ENCODE measurements around the gene TBX2. TPM values are rescaled to one million over a fixed set of nuclear protein-coding genes. Genes with fewer than 3 reads are reported as not detected.

Gene TBX2
- total and polyA plus RNA-seq, 2 of the 13 experiments (the other 11 are each of a cell fraction or from before 2014, with no cell fraction given), result 2.8 to 15.3 TPM

GRCh38 chr17:61362852-61363600 lies 36.6 kb upstream of the TBX2 start (continued):
- TF ChIP-seq PPARG (CRISPR knock-in tag; conservative IDR thresholded peaks at IDR 0.05) (0 out of 2 replicates have a peak, but pooled peaks have one; percentile 56), ZFX (CRISPR knock-in tag; IDR thresholded peaks at IDR 0.05; ENCODE audit: low read depth) (0 out of 2 replicates have a peak, but pooled peaks have one; percentile 13), ZNF142 (CRISPR knock-in tag; IDR thresholded peaks at IDR 0.05) (peak; percentile 27; the same call in 1 of the 2 replicates), SP140L (CRISPR knock-in tag; IDR thresholded peaks at IDR 0.05; ENCODE audit: borderline replicate concordance) (no peak), SNAPC5 (CRISPR knock-in tag; IDR thresholded peaks at IDR 0.05; ENCODE audit: borderline replicate concordance) (0 out of 2 replicates have a peak, but pooled peaks have one; percentile 46), ZBTB37 (CRISPR knock-in tag; IDR thresholded peaks at IDR 0.05) (0 out of 2 replicates have a peak, but pooled peaks have one; percentile 30), TARDBP (CRISPR knock-in tag; IDR thresholded peaks at IDR 0.05) (no peak), SALL2 (CRISPR knock-in tag; IDR thresholded peaks at IDR 0.05) (peak; percentile 15; the same call in 1 of the 2 replicates), SRSF9 (IDR thresholded peaks at IDR 0.05; ENCODE audit: borderline replicate concordance, insufficient read depth, low read depth, low read length, poor library complexity, severe bottlenecking) (no peak), TGIF2 (CRISPR knock-in tag; IDR thresholded peaks at IDR 0.05) (0 out of 2 replicates have a peak, but pooled peaks have one; percentile 22), EP300 (IDR thresholded peaks at IDR 0.05; ENCODE audit: low read depth in 2 of 2, low read length in 2 of 2) (peak in 1 of 2 experiments; percentile 58; a peak in 1 of 4 replicates), EP300 (CRISPR knock-in tag; IDR thresholded peaks at IDR 0.05; ENCODE audit: borderline replicate concordance) (no peak), NCOA1 (CRISPR knock-in tag; IDR thresholded peaks at IDR 0.05) (peak; percentile 27; the same call in 1 of the 2 replicates), MIXL1 (CRISPR knock-in tag; IDR thresholded peaks at IDR 0.05) (peak; percentile 54; the same call in 1 of the 2 replicates), GTF2F1 (IDR thresholded peaks at IDR 0.05; ENCODE audit: low read length) (no peak), NKX3-1 (CRISPR knock-in tag; IDR thresholded peaks at IDR 0.05) (0 out of 2 replicates have a peak, but pooled peaks have one; percentile 44), ZNF143 (CRISPR knock-in tag; IDR thresholded peaks at IDR 0.05) (no peak), ZEB1 (IDR thresholded peaks at IDR 0.05; ENCODE audit: insufficient replicate concordance, low read depth) (no peak), DPF2 (CRISPR knock-in tag; IDR thresholded peaks at IDR 0.05; ENCODE audit: borderline replicate concordance, low read depth) (0 out of 2 replicates have a peak, but pooled peaks have one; percentile 33), ZNF629 (CRISPR knock-in tag; conservative IDR thresholded peaks at IDR 0.05) (no peak), PHF20 (CRISPR knock-in tag; IDR thresholded peaks at IDR 0.05) (no peak)
